ENCODE measurements around the gene CXorf49. TPM values are rescaled to one million over a fixed set of nuclear protein-coding genes. Genes with fewer than 3 reads are reported as not detected.

CXorf49 gene
- total RNA-seq = not detected in 2 replicates

GRCh38 chrX:71718185-71718584 is at the start of gene CXorf49:
Gene CXorf49 (minus strand): TSS chrX:71718285. CDS start chrX:71718151, 134 bp downstream.

GRCh38 chrX:71763049-71763448 is 45.0 kb upstream of the CXorf49 start, which contains the start of gene CXorf49B:
Gene CXorf49B (plus strand): TSS chrX:71763349. CDS start chrX:71763424, 75 bp downstream.

GRCh38 chrX:71667328-71668247 is 50.5 kb downstream of the CXorf49 start, which contains the start of gene LOC101059915:
Gene LOC101059915 (plus strand): TSS chrX:71667546.

Small RNA genes within 50 kb of the gene (small RNA-seq; reads per million reads assigned to genes)
- gene BX276092.4 = not detected
- gene BX276092.6 = not detected
- gene BX276092.8 = not detected

Other genes with a start within 250 kb of the CXorf49 start
- 164 and 197 TPM in 2 replicates for gene OGT, start 185.2 kb downstream of the CXorf49 start, total RNA-seq
- 0.98 and 2.6 TPM in 2 replicates for gene GCNA, start 139.8 kb downstream of the CXorf49 start, total RNA-seq
- gene CXCR3, start 99.8 kb downstream of the CXorf49 start, total RNA-seq = not detected in 2 replicates
- not detected in 2 replicates for gene CXorf49B, start 45.1 kb upstream of the CXorf49 start, total RNA-seq
- gene NHSL2, start 192.6 kb upstream of the CXorf49 start, total RNA-seq = 54.9 and 57.5 TPM in 2 replicates

Data from vein endothelial cell (primary cell).